ENCODE measurements around the gene CEMIP2. TPM values are rescaled to one million over a fixed set of nuclear protein-coding genes. Genes with fewer than 3 reads are reported as not detected.
A peak's percentile ranks its signal among the peaks of the same experiment; 100 is the strongest.

CEMIP2 gene
- total RNA-seq, 2 experiments from 2014 or later, result 58.7 to 63.5 TPM

DNA sequence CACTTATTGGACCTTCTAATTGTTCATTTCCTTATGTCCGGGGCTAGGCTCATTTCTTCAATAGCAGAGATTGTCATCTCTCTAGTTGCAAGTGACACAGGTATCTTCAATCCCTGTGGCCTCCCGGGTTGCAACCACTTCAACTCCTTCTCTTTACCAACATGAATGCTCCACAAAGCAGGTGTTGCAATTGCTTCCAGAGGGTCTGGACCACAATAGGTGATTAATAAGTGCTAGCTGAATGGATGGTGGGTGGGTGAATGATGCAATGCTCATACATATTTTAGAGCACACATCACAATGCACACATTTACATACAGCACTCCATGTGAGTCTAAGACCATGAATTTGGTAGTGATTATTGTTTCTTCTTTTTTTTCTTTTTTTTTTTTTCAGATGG, 2.6 kb downstream of the CEMIP2 start:
- DNase-seq (peak; percentile 55), ATAC-seq (no peak)
- peak overlapping the region; percentile 98 for H3K4me3 Mint-ChIP-seq
- ChIA-PET CTCF (interaction anchor here (0.9 to 2.6 kb wide), 8 partner anchors 12 to 259 kb away, joined by 3 to 17 read pairs (median 3); no protein-coding TSS in a partner anchor), POLR2A (interaction anchor here (1.0 to 6.2 kb wide), 6 partner anchors 13 to 42 kb away, joined by 3 to 69 read pairs (median 4); no protein-coding TSS in a partner anchor)
- intact Hi-C loops (cut with micrococcal nuclease), result loop anchor here (5.0 to 10.0 kb wide), 2 partner anchors 33 to 1351 kb away; partner anchors contain the start of gene KLF9
- peaks cover 43% of the 10 kb centered on the region for H3K36me3 Mint-ChIP-seq (ENCODE audit: low read depth)
- no peaks in the 10 kb centered on the region for H3K9me3 Mint-ChIP-seq
- TF ChIP-seq, protein P1, sequence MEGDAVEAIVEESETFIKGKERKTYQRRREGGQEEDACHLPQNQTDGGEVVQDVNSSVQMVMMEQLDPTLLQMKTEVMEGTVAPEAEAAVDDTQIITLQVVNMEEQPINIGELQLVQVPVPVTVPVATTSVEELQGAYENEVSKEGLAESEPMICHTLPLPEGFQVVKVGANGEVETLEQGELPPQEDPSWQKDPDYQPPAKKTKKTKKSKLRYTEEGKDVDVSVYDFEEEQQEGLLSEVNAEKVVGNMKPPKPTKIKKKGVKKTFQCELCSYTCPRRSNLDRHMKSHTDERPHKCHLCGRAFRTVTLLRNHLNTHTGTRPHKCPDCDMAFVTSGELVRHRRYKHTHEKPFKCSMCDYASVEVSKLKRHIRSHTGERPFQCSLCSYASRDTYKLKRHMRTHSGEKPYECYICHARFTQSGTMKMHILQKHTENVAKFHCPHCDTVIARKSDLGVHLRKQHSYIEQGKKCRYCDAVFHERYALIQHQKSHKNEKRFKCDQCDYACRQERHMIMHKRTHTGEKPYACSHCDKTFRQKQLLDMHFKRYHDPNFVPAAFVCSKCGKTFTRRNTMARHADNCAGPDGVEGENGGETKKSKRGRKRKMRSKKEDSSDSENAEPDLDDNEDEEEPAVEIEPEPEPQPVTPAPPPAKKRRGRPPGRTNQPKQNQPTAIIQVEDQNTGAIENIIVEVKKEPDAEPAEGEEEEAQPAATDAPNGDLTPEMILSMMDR (IDR thresholded peaks at IDR 0.05), result no peak
- peak overlapping the region; percentile 96 for H3K27ac Mint-ChIP-seq
- H3K4me1 Mint-ChIP-seq (ENCODE audit: low read depth), result peaks cover 60% of the 10 kb centered on the region
- no peaks in the 10 kb centered on the region for H3K27me3 Mint-ChIP-seq

DNA sequence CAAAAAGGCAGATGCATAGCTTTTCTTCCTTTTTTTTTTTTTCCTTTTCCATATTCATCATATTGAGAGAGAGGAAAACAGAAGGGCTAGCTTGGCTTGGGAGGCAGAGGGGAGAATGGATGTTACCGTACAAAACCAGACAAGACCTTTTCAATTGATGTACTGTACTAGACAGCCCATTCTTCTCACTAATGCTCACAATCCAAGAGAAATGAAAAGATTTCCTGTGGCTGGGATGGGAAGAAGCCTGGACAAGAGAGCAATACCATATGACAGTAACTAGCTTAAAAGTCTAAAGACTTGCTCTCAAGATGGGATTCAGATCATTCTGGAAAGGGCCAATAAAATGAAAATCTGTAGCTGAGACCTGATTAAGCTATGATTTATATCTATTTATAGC, 3.4 kb downstream of the CEMIP2 start:
- ChIA-PET POLR2A (interaction anchor here (1.0 to 6.2 kb wide), 3 partner anchors 13 to 17 kb away, joined by 3 to 69 read pairs (median 3); no protein-coding TSS in a partner anchor), CTCF (interaction anchor here (1.0 to 1.6 kb wide), 4 partner anchors 14 to 260 kb away, joined by 3 read pairs; no protein-coding TSS in a partner anchor)
- Mint-ChIP-seq H3K9me3 (no peaks in the 10 kb centered on the region), H3K27ac (peak overlapping the region; percentile 96), H3K36me3 (ENCODE audit: low read depth) (peaks cover 43% of the 10 kb centered on the region), H3K4me3 (peak overlapping the region; percentile 98), H3K4me1 (ENCODE audit: low read depth) (peaks cover 60% of the 10 kb centered on the region), H3K27me3 (no peaks in the 10 kb centered on the region)
- TF ChIP-seq, protein P1 (IDR thresholded peaks at IDR 0.05), result no peak
- intact Hi-C loops (cut with micrococcal nuclease), result loop anchor here (5.0 to 10.0 kb wide), 2 partner anchors 33 to 1350 kb away; partner anchors contain the start of gene KLF9
- ATAC-seq (no peak), DNase-seq (no peak)

DNA sequence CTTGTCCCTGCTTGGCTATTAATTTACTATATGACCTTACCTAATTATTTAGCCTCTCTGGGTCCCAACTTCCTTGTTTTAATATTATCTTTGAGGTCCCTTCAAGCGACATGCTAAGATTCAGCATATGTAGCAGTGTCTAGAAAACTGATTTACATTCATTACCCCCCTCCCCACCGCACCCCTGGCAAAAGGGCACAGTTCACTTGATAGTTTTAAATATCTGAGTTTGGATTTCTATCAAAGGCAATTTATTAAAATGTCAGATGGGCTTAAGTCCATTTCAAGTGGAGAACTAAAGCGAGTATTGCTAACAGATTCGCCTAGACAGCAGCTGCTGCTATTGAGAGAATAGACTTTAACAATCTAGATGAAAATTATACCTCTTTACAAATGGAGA, 3.9 kb downstream of the CEMIP2 start:
- no peak for DNase-seq
- CTCF ChIA-PET, result interaction anchor here (1.0 to 1.6 kb wide), 4 partner anchors 13 to 260 kb away, joined by 3 read pairs; no protein-coding TSS in a partner anchor
- TF ChIP-seq, protein P1 (IDR thresholded peaks at IDR 0.05), result no peak
- intact Hi-C loops (cut with micrococcal nuclease), result loop anchor here (10.0 kb wide), 1 partner anchor 1350 kb away; the partner anchor contains the start of gene KLF9
- Mint-ChIP-seq H3K27me3 (no peaks in the 10 kb centered on the region), H3K9me3 (no peaks in the 10 kb centered on the region), H3K4me1 (ENCODE audit: low read depth) (peaks cover 58% of the 10 kb centered on the region), H3K4me3 (peak overlapping the region; percentile 98), H3K27ac (peak overlapping the region; percentile 96), H3K36me3 (ENCODE audit: low read depth) (peaks cover 44% of the 10 kb centered on the region)
- no peak for ATAC-seq
- POLR2A ChIA-PET, result interaction anchor here (1.0 to 6.2 kb wide), 3 partner anchors 13 to 18 kb away, joined by 3 to 69 read pairs (median 3); no protein-coding TSS in a partner anchor

DNA sequence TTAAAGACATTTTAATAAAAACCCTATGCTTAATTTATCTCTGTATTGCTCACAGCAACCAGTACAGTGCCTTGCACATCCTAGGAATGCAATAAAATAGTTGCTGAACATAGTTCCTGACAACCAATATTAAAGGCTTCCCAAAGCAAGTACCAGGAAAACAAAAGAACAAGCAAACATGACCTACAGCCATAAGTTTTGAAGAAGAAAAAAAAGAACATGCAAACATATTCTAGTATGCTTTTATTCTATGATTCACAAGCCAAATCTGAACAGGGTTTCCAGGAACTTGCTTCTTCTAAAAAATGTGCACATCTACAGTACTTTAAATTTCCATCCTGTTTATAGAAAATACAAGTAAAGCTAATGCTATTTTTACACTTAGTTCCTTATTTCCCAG, 4.5 kb downstream of the CEMIP2 start:
- H3K4me1 Mint-ChIP-seq (ENCODE audit: low read depth), result peaks cover 64% of the 10 kb centered on the region
- no peaks in the 10 kb centered on the region for H3K9me3 Mint-ChIP-seq
- DNase-seq (no peak), ATAC-seq (no peak)
- H3K27ac Mint-ChIP-seq, result peak overlapping the region; percentile 96
- intact Hi-C loops (cut with micrococcal nuclease), result loop anchor here (10.0 kb wide), 1 partner anchor 1349 kb away; the partner anchor contains the start of gene KLF9
- no peaks in the 10 kb centered on the region for H3K27me3 Mint-ChIP-seq
- POLR2A ChIA-PET, result no interaction called here
- H3K36me3 Mint-ChIP-seq (ENCODE audit: low read depth), result peaks cover 47% of the 10 kb centered on the region
- peak overlapping the region; percentile 98 for H3K4me3 Mint-ChIP-seq
- CTCF ChIA-PET, result interaction anchor here (1.6 kb wide), 1 partner anchor 81 kb away, joined by 3 read pairs; no protein-coding TSS in a partner anchor
- TF ChIP-seq, protein P1 (IDR thresholded peaks at IDR 0.05), result no peak

Measured in activated CD8-positive, alpha-beta T cell treated with anti-CD3 and anti-CD28 coated beads for 36 hours (primary cell).